DOHH2 (cell line): ENCODE results near the gene NPAS3.

ENCODE experiments used
- H3F3A ChIP-seq: fragments of 200-600 bp; sonication (generic), shearing (Covaris generic); 2 replicates; pipeline ENCODE4 v1.6.0; 2016; ENCODE audit warnings: antibody characterized with exemption, mild to moderate bottlenecking; ENCODE audit not compliant: control insufficient read depth, insufficient read depth
- H3K27ac ChIP-seq: fragments of 200-600 bp; sonication (generic); 2 replicates; pipeline ENCODE4 v1.5.1; 2014; ENCODE audit warnings: low read depth, mild to moderate bottlenecking, low read length, moderate library complexity
- H3K27me3 ChIP-seq: fragments of 200-600 bp; sonication (generic); 2 replicates; pipeline ENCODE4 v1.6.1; 2014; ENCODE audit warnings: mild to moderate bottlenecking, low read length, mixed read lengths; ENCODE audit not compliant: control insufficient read depth
- H3K36me3 ChIP-seq: fragments of 200-600 bp; sonication (generic); 2 replicates; pipeline ENCODE4 v1.6.1; 2014; ENCODE audit warnings: mild to moderate bottlenecking, low read length, moderate library complexity, mixed read lengths; ENCODE audit not compliant: control insufficient read depth
- H3K4me1 ChIP-seq: fragments of 200-600 bp; sonication (generic); 2 replicates; pipeline ENCODE4 v1.6.1; 2014; ENCODE audit warnings: mild to moderate bottlenecking, low read length, mixed read lengths; ENCODE audit not compliant: control insufficient read depth
- H3K4me2 ChIP-seq: fragments of 200-600 bp; sonication (generic); 2 replicates; pipeline ENCODE4 v1.6.0; 2014; ENCODE audit warnings: mild to moderate bottlenecking, low read length, moderate library complexity
- H3K4me3 ChIP-seq: fragments of 200-600 bp; sonication (generic); 2 replicates; pipeline ENCODE4 v1.5.1; 2014; ENCODE audit warnings: mild to moderate bottlenecking, low read length, mixed read lengths
- H3K79me2 ChIP-seq: fragments of 200-600 bp; sonication (generic); 2 replicates; pipeline ENCODE4 v1.6.1; 2014; ENCODE audit warnings: mild to moderate bottlenecking, low read length, mixed read lengths; ENCODE audit not compliant: control insufficient read depth
- H3K9me2 ChIP-seq: fragments of 200-600 bp; sonication (generic); replicated peaks from 2 replicates; pipeline ENCODE4 v1.6.1; 2014; ENCODE audit warnings: mild to moderate bottlenecking, low read length, mixed read lengths; ENCODE audit not compliant: control insufficient read depth
- H3K9me3 ChIP-seq: fragments of 200-600 bp; sonication (generic); 2 replicates; pipeline ENCODE4 v1.6.1; 2014; ENCODE audit warnings: antibody characterized with exemption, low read length, mixed read lengths; ENCODE audit not compliant: control insufficient read depth, insufficient read depth
- H4K20me1 ChIP-seq: fragments of 200-600 bp; sonication (generic); 2 replicates; pipeline ENCODE4 v1.6.0; 2014; ENCODE audit warnings: low read depth, mild to moderate bottlenecking, antibody characterized with exemption, low read length, moderate library complexity; ENCODE audit not compliant: control insufficient read depth, insufficient read depth
- EZH2phosphoT487 ChIP-seq: fragments of 200-600 bp; sonication (generic); IDR thresholded peaks from 2 replicates; pipeline ENCODE4 v1.6.1; 2017; ENCODE audit warnings: borderline replicate concordance, mild to moderate bottlenecking, antibody characterized with exemption, low read length, moderate library complexity, mixed read lengths
- TF ChIP-seq, protein P1 (sequence below): fragments of 200-600 bp; sonication (generic); IDR thresholded peaks from one replicate; pipeline ENCODE4 v1.5.1; 2014; ENCODE audit warnings: antibody characterized with exemption, mild to moderate bottlenecking, low read depth, low read length; ENCODE audit not compliant: poor library complexity, severe bottlenecking

Gene NPAS3

DNA sequence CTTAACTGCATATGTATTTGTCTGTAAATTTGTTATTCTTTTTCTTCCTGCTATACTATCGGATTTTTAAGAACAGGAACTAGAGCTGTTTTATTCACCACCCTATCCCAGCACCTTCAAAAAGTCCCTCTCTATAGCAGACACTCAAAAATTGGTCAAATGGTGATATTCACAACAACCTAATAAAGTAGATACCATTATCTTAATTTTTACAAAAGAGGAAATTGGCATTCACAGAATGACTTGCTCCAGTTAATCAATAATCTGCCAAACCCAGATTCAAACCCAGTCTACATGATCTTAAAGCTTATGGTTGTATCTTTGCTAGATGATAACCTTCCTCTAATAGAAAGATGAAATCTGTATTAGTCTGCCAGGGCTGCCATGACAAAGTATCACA is 585.6 kb downstream of the NPAS3 start:
- no peak overlapping the region for H3K4me3 ChIP-seq
- no peaks in the 10 kb centered on the region for H3F3A ChIP-seq
- TF ChIP-seq, protein P1, sequence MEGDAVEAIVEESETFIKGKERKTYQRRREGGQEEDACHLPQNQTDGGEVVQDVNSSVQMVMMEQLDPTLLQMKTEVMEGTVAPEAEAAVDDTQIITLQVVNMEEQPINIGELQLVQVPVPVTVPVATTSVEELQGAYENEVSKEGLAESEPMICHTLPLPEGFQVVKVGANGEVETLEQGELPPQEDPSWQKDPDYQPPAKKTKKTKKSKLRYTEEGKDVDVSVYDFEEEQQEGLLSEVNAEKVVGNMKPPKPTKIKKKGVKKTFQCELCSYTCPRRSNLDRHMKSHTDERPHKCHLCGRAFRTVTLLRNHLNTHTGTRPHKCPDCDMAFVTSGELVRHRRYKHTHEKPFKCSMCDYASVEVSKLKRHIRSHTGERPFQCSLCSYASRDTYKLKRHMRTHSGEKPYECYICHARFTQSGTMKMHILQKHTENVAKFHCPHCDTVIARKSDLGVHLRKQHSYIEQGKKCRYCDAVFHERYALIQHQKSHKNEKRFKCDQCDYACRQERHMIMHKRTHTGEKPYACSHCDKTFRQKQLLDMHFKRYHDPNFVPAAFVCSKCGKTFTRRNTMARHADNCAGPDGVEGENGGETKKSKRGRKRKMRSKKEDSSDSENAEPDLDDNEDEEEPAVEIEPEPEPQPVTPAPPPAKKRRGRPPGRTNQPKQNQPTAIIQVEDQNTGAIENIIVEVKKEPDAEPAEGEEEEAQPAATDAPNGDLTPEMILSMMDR: no peak
- TF ChIP-seq EZH2phosphoT487: no peak
- no peaks in the 10 kb centered on the region for H3K36me3 ChIP-seq
- no peaks in the 10 kb centered on the region for H3K9me2 ChIP-seq
- no peak overlapping the region for H3K4me2 ChIP-seq
- H3K4me1 ChIP-seq: no peaks in the 10 kb centered on the region
- no peaks in the 10 kb centered on the region for H3K9me3 ChIP-seq
- H4K20me1 ChIP-seq: no peaks in the 10 kb centered on the region
- H3K79me2 ChIP-seq: no peaks in the 10 kb centered on the region
- no peaks in the 10 kb centered on the region for H3K27me3 ChIP-seq
- no peak overlapping the region for H3K27ac ChIP-seq

DNA sequence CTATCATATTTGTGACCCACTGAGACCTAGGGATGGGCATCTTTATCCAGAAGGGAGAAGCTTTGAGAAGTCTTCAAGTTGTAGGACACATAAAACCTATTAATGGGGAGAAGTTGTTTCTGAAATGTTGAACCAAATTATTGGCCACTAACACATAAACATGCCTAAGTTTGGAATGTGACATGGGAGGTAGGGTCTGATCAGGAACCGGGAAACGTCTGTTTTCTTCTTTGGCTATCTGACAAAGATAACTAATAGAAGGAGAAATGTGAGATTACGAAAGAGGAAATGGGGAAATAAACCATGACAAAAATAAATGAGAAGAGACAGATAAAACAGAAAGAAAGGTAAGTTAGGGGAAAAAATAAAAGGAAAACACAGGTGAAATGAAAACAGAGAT is 586.9 kb downstream of the NPAS3 start:
- H3K27ac ChIP-seq: no peak overlapping the region
- H3K4me3 ChIP-seq: no peak overlapping the region
- no peaks in the 10 kb centered on the region for H4K20me1 ChIP-seq

GRCh38 chr14:33527023-33527634 is 588.5 kb downstream of the NPAS3 start:
- H3K4me2 ChIP-seq: no peak overlapping the region
- no peak for TF ChIP-seq EZH2phosphoT487
- TF ChIP-seq, protein P1: no peak
- no peaks in the 10 kb centered on the region for H3F3A ChIP-seq
- no peaks in the 10 kb centered on the region for H3K36me3 ChIP-seq
- no peak overlapping the region for H3K27ac ChIP-seq
- no peaks in the 10 kb centered on the region for H3K9me3 ChIP-seq
- H3K9me2 ChIP-seq: no peaks in the 10 kb centered on the region
- no peaks in the 10 kb centered on the region for H4K20me1 ChIP-seq
- H3K4me1 ChIP-seq: no peaks in the 10 kb centered on the region
- no peaks in the 10 kb centered on the region for H3K79me2 ChIP-seq
- no peaks in the 10 kb centered on the region for H3K27me3 ChIP-seq
- no peak overlapping the region for H3K4me3 ChIP-seq

More for the DNA sequence above, 586.9 kb downstream of the NPAS3 start:
- H3F3A ChIP-seq: no peaks in the 10 kb centered on the region
- H3K27me3 ChIP-seq: no peaks in the 10 kb centered on the region
- no peaks in the 10 kb centered on the region for H3K79me2 ChIP-seq
- H3K9me2 ChIP-seq: no peaks in the 10 kb centered on the region
- H3K9me3 ChIP-seq: no peaks in the 10 kb centered on the region
- no peaks in the 10 kb centered on the region for H3K4me1 ChIP-seq
- H3K36me3 ChIP-seq: no peaks in the 10 kb centered on the region
- no peak overlapping the region for H3K4me2 ChIP-seq
- no peak for TF ChIP-seq EZH2phosphoT487
- TF ChIP-seq, protein P1: no peak
